Sigmoid colon (tissue), 7 donors: ENCODE measurements around the gene ARID5A. TPM values are rescaled to one million over a fixed set of nuclear protein-coding genes. Genes with fewer than 3 reads are reported as not detected.
A peak's percentile ranks its signal among the peaks of the same experiment; 100 is the strongest.

ENCODE experiments used
- DNase-seq: peaks from one replicate; pipeline ENCODE4 v3.0.0-alpha.2; 2019
- H3K27ac ChIP-seq, 4 donors: fragments of 200-600 bp; sonication (generic); one replicate each; pipeline ENCODE4 v1.5.1; 2016 to 2019; ENCODE audit warnings: mild to moderate bottlenecking in 1 of 4
- H3K27me3 ChIP-seq, 3 donors: fragments of 200-600 bp; sonication (generic); one replicate each; pipeline ENCODE4 v1.5.1; 2019; ENCODE audit warnings: mild to moderate bottlenecking in 1 of 3
- H3K36me3 ChIP-seq, 4 donors: fragments of 200-600 bp; sonication (generic); one replicate each; pipeline ENCODE4 v1.5.1; 2016 to 2019
- H3K4me1 ChIP-seq, 4 donors: fragments of 200-600 bp; sonication (generic); one replicate each; pipeline ENCODE4 v1.5.1; 2017 to 2019
- H3K4me3 ChIP-seq, 4 donors: fragments of 200-600 bp; sonication (generic); one replicate each; pipeline ENCODE4 v1.5.1; 2017 to 2019; ENCODE audit warnings: mild to moderate bottlenecking in 2 of 4, moderate library complexity in 1 of 4
- H3K9me3 ChIP-seq, 4 donors: fragments of 200-600 bp in 3 of 4; sonication (generic) in 3 of 4; one replicate each; pipeline versions ENCODE4 v1.5.1 to v1.6.1; 2013 to 2019
- CTCF ChIP-seq, 4 experiments: fragments of 450-650 bp in 3 of 4; fragments of 200-600 bp in 1 of 4; IDR thresholded peaks; one replicate each; pipeline ENCODE4 v1.5.1; 2016 to 2019; ENCODE audit warnings: antibody characterized with exemption in 4 of 4, mild to moderate bottlenecking in 3 of 4, moderate library complexity in 2 of 4
- EP300 ChIP-seq, 4 donors: sonication (generic); formaldehyde crosslinking; IDR thresholded peaks; one replicate each; pipeline ENCODE4 v1.6.1; 2017; ENCODE audit warnings: antibody characterized with exemption in 4 of 4
- POLR2A ChIP-seq, 2 donors: fragments of 450-650 bp; IDR thresholded peaks; one replicate each; pipeline ENCODE4 v1.6.1; 2016; ENCODE audit warnings: antibody characterized with exemption in 2 of 2, mild to moderate bottlenecking in 2 of 2, moderate library complexity in 2 of 2
- POLR2AphosphoS5 ChIP-seq, 4 donors: sonication (generic); formaldehyde crosslinking; IDR thresholded peaks; one replicate each; pipeline ENCODE4 v1.6.1; 2017; ENCODE audit warnings: antibody characterized with exemption in 4 of 4
- WGBS, 2 donors: extraction: QIAGEN DNeasy Blood & Tissue Kit; methylation state at CpG; one replicate each; pipeline ENCODE4 v1.1.7; 2013; 5-methylcytosine and 5-hydroxymethylcytosine counted together
- intact Hi-C: fragments of 100-400 bp; cut with DNase I; formaldehyde crosslinking; loops from one replicate; pipeline ENCODE4 v1.15.1; 2023
- polyA plus RNA-seq, 3 donors: library from polyadenylated mRNA; stranded (reverse); fragments of 200-250 nt; gene quantifications; one replicate each; pipeline ENCODE4 v1.2.3, GENCODE V29; 2013
- total RNA-seq, 4 donors: library from RNA; depleted of rRNA; stranded (reverse); fragments of >200 nt; gene quantifications; one replicate each; pipeline ENCODE4 v1.1.0, GENCODE V29; 2016
- donor health status: healthy with polysubstance abuse.
- donor health status: Bipolar disorder and iron deficiency.
- donor health status: healthy.

The ARID5A gene
- 100 to 1,000 TPM in 1 of 4 donors, 10 to 100 TPM in 3; 14.3 to 179 (median 30.4) TPM for total RNA-seq
- 10 to 100 TPM in 1 of 3 donors, 1 to 10 TPM in 2; 7.8 to 29.0 (median 9.5) TPM for polyA plus RNA-seq

DNA sequence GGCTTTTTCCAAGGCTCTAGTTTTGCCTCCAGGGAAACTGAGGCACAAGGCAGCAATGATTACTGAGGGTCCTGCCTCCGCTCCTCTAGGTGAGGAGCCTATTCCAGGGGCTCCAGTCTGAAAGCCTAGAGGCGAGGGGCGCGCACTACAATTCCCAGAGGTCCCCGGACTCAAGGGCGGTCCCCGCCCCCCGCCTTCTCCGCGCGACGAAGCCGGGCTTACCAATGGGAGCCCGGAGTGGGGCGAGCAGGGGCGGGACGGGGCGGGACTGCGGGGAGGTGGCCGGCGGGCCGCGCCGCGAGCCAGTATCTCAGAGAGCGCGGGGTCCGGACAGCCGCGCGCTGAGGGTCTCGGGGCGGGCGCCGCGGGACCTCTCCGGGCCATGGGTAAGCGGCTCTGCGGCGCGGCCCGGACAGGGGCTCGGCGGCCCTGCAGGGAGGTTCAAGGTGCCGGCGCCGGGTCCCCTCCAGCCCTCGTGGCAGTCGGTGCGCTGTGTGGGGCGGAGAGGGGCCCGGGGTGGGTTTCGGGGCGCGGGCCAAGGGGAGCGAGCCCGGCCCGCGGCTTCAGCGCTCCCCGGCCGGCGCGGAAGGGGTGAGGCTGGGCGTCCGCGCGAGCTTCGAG, at the start of gene ARID5A:
Gene ARID5A, plus strand, starts transcription at position 308 of the 621 bp plus-strand sequence. Its CDS starts 75 bp downstream, at position 383.
- no peaks in the 10 kb centered on the region for H3K36me3 ChIP-seq
- 1% methylated on average over 69 of the region's 69 CpGs for WGBS, 2 donors
- peak in 1 of 4 donors; percentile 22 for TF ChIP-seq EP300 (IDR thresholded peaks at IDR 0.05)
- peak; percentile 31 to 76 (median 58) for TF ChIP-seq CTCF (IDR thresholded peaks at IDR 0.05)
- peak; percentile 90 to 97 (median 94) for TF ChIP-seq POLR2AphosphoS5 (IDR thresholded peaks at IDR 0.05)
- TF ChIP-seq POLR2A (IDR thresholded peaks at IDR 0.05), result peak; percentile 29 to 79
- peak; percentile 97 for DNase-seq
- peaks cover 0 to 88% (median 78%) of the 10 kb centered on the region in 4 donors for H3K4me1 ChIP-seq
- intact Hi-C loops, result loop anchor here (5.0 to 10.0 kb wide), 5 partner anchors 101 to 329 kb away; partner anchors contain the start of genes CNNM4, KANSL3, NCAPH and STARD7
- H3K27me3 ChIP-seq, result no peaks in the 10 kb centered on the region
- H3K4me3 ChIP-seq, result peak within 1 kb of the TSS; percentile 86 to 99 (median 96)
- H3K9me3 ChIP-seq, result no peaks in the 10 kb centered on the region
- H3K27ac ChIP-seq, result peak within 1 kb of the TSS; percentile 97 to 99 (median 98)

DNA sequence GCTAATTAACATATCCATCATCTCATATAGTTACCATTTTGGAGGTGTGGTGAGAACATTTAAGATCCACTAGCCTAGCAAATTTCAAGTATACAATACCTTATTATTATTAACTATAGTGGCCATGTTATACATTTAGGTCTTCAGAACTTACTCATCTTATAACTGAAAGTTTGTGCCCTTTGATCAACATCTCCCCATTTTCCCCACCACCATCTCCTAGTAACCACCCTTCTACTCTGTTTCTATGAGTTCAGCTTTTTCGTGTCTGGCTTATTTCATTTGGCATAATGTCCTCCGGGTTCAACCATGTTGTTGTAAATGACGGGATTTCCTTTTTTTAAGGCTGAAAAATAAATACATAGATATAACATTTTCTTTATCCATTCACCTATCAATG, 47.3 kb upstream of the ARID5A start:
- peaks cover 0 to 15% (median 6%) of the 10 kb centered on the region in 4 donors for H3K4me1 ChIP-seq
- 85 to 94% methylated on average over 3 of the region's 3 CpGs for WGBS, 2 donors

DNA sequence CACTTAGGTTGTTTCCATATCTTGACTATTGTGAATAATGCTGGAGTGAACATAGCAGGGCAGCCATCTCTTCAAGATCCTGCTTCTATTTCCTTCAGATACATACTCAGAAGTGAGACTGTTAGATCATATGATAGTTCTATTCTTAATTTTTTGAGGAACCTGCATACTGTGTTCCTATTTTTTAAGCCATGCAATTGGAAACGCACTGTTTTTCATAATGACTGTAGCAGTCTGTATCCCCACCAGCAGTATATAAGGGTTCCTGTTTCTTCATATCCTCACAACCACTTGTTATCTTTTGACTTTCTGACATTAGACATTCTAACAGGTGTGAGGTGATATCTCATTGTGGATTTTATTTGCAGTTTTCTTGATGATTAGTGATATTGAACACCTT, 46.9 kb upstream of the ARID5A start:
- Histone ChIP-seq H3K27ac (no peak overlapping the region), H3K4me1 (peaks cover 0 to 15% (median 6%) of the 10 kb centered on the region in 4 donors), H3K4me3 (no peak overlapping the region), H3K36me3 (no peaks in the 10 kb centered on the region), H3K9me3 (peaks cover 0 to 4% (median 2%) of the 10 kb centered on the region in 4 donors), H3K27me3 (no peaks in the 10 kb centered on the region)
- 59 to 83% methylated on average over 1 of the region's 1 CpG for WGBS, 2 donors
- TF ChIP-seq POLR2AphosphoS5 (IDR thresholded peaks at IDR 0.05) (no peak), EP300 (IDR thresholded peaks at IDR 0.05) (no peak), POLR2A (IDR thresholded peaks at IDR 0.05) (no peak), CTCF (IDR thresholded peaks at IDR 0.05) (no peak)
- no peak for DNase-seq
- intact Hi-C loops, result no loop called here

More for the DNA sequence above, 47.3 kb upstream of the ARID5A start:
- no peak for DNase-seq
- TF ChIP-seq POLR2A (IDR thresholded peaks at IDR 0.05) (no peak), EP300 (IDR thresholded peaks at IDR 0.05) (no peak), CTCF (IDR thresholded peaks at IDR 0.05) (no peak), POLR2AphosphoS5 (IDR thresholded peaks at IDR 0.05) (no peak)
- Histone ChIP-seq H3K4me3 (no peak overlapping the region), H3K9me3 (no peaks in the 10 kb centered on the region), H3K36me3 (no peaks in the 10 kb centered on the region), H3K27me3 (no peaks in the 10 kb centered on the region), H3K27ac (no peak overlapping the region)
- intact Hi-C loops, result no loop called here

DNA sequence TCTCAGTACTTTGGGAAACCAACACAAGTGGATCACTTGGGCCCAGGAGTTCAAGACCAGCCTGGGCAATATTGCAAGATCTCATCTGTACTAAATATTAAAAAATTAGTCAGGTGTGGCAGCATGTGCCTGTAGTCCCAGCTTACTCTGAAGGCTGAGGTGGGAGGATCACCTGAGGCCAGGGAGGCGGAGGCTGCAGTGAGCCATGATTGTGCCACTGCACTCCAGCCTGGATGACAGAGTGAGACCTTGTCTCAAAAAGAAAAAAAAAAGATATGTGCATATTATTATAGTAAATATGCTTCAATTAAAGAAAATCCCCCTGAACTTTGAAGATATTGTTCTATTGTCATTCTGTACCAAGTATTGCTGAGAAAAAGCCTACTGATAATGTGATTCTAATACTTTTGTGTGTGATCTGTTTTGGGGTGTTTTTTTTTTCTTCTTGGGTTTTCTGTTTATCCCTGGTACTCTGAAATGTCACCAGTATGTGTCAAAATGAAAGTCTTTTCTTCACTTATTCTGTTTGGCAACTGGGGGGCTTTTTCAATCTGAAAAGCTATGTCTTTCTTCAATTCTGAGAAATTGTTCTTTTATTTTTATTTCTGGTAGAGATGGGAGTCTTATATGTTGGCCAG, 44.6 kb upstream of the ARID5A start:
- intact Hi-C loops, result no loop called here
- Histone ChIP-seq H3K36me3 (no peaks in the 10 kb centered on the region), H3K27ac (no peak overlapping the region), H3K27me3 (no peaks in the 10 kb centered on the region), H3K4me1 (no peaks in the 10 kb centered on the region), H3K4me3 (no peak overlapping the region), H3K9me3 (peaks cover 0 to 5% (median 2%) of the 10 kb centered on the region in 4 donors)
- WGBS, 2 donors, result 98 to 100% methylated on average over 1 of the region's 1 CpG
- TF ChIP-seq CTCF (IDR thresholded peaks at IDR 0.05) (no peak), POLR2AphosphoS5 (IDR thresholded peaks at IDR 0.05) (no peak), POLR2A (IDR thresholded peaks at IDR 0.05) (no peak), EP300 (IDR thresholded peaks at IDR 0.05) (no peak)
- DNase-seq, result no peak
